HepG2 (cell line): Measurements from ENCODE around the gene SQOR.

Experiments used
- TARDBP ChIP-seq: sonication (generic); formaldehyde crosslinking; IDR thresholded peaks from 2 replicates; pipeline ENCODE4 v1.8.0; 2022; ENCODE audit warnings: mild to moderate bottlenecking, missing genetic modification reagents
- XRCC5 ChIP-seq: fragments of 200-400 bp; formaldehyde crosslinking; optimal IDR thresholded peaks from 2 replicates; pipeline ENCODE3; 2017; ENCODE audit warnings: mild to moderate bottlenecking, low read length

- no peak for TF ChIP-seq XRCC5
- no peak for TF ChIP-seq TARDBP (CRISPR knock-in tag)
Measured at GRCh38 chr15:45618813-45619212, 16.0 kb upstream of the SQOR start.
